ENCODE results near the gene ART5.

DNA sequence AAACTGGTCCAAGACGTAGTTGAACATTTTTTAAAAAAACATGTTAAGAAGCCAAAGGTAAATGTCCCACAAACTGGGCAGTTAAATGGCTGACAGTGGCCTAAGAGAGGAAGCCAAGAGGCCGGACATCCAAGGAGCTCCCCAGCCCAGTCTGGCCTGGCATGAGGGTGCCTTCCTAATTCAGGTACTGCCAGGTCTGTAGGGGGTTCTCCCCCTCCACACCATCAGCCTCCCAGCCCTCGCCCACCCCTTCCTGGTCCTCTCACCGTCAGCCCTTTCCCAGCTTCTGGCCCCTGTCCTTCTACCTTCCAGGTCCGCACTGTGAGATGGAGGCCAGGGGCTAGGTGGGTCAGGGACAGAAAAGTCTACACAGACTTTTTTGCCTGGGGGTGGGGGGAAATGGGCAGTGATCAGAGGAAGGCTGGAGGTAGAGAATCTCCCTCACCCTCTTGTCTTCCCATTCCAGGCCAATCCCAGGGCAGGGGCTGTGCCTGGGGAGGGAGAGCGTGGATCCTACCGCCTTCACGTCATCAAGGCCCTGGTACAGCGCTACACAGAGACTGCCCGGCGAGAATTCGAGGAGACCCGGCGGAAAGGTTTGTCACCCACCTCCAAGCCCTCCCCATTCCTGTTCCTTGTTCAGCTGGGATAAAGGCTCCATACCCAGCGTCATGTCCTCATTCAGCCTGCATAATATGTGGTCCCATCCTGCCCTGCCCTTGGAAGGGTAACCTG is 6.0 kb downstream of the ART5 start:
- TF ChIP-seq, protein P1, sequence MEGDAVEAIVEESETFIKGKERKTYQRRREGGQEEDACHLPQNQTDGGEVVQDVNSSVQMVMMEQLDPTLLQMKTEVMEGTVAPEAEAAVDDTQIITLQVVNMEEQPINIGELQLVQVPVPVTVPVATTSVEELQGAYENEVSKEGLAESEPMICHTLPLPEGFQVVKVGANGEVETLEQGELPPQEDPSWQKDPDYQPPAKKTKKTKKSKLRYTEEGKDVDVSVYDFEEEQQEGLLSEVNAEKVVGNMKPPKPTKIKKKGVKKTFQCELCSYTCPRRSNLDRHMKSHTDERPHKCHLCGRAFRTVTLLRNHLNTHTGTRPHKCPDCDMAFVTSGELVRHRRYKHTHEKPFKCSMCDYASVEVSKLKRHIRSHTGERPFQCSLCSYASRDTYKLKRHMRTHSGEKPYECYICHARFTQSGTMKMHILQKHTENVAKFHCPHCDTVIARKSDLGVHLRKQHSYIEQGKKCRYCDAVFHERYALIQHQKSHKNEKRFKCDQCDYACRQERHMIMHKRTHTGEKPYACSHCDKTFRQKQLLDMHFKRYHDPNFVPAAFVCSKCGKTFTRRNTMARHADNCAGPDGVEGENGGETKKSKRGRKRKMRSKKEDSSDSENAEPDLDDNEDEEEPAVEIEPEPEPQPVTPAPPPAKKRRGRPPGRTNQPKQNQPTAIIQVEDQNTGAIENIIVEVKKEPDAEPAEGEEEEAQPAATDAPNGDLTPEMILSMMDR (IDR thresholded peaks at IDR 0.05) = no peak
- no peak for TF ChIP-seq EP300 (IDR thresholded peaks at IDR 0.05)

All from upper lobe of left lung (tissue), 4 donors.